Fibroblast of lung (primary cell): ENCODE measurements around the gene NOL3. TPM values are rescaled to one million over a fixed set of nuclear protein-coding genes. Genes with fewer than 3 reads are reported as not detected.

Source experiments
- DNase-seq, 2 donors: peaks; one replicate each; pipeline versions ENCODE4 v3.0.0 to v3.0.0-alpha.2; 2010; ENCODE audit warnings: low read depth in 2 of 2
- H2AFZ ChIP-seq: 2 replicates; pipeline ENCODE4 v1.5.1; 2012; ENCODE audit warnings: low read length, control low read depth, inconsistent platforms
- H3K27ac ChIP-seq: 2 replicates; pipeline ENCODE4 v1.5.1; 2011; ENCODE audit warnings: low read length, control low read depth; ENCODE audit not compliant: insufficient read depth
- H3K27me3 ChIP-seq: 2 replicates; pipeline ENCODE4 v1.5.1; 2011; ENCODE audit warnings: mild to moderate bottlenecking, low read length; ENCODE audit not compliant: control insufficient read depth, insufficient read depth
- H3K36me3 ChIP-seq: 2 replicates; pipeline ENCODE4 v1.5.1; 2011; ENCODE audit warnings: low read length; ENCODE audit not compliant: control insufficient read depth, insufficient read depth
- H3K4me1 ChIP-seq: 2 replicates; pipeline ENCODE4 v1.5.1; 2011; ENCODE audit warnings: low read length; ENCODE audit not compliant: control insufficient read depth, insufficient read depth; ENCODE audit errors: extremely low read depth
- H3K4me2 ChIP-seq: 2 replicates; pipeline ENCODE4 v1.5.1; 2011; ENCODE audit warnings: low read length, control low read depth; ENCODE audit not compliant: insufficient read depth; ENCODE audit errors: extremely low read depth
- H3K4me3 ChIP-seq, 4 experiments: fragments of 200-600 bp in 1 of 4; sonication (generic) in 1 of 4; replicated peaks in 1 of 4; 2 replicates each; pipeline ENCODE4 v1.5.1; 2011 to 2016; ENCODE audit warnings: low read length in 4 of 4, low read depth in 3 of 4, mild to moderate bottlenecking in 3 of 4, control low read depth in 2 of 4, inconsistent platforms in 1 of 4, mixed read lengths in 1 of 4; ENCODE audit not compliant: insufficient read depth in 1 of 4; ENCODE audit errors: control extremely low read depth in 1 of 4
- H3K79me2 ChIP-seq: 2 replicates; pipeline ENCODE4 v1.5.1; 2012; ENCODE audit warnings: mild to moderate bottlenecking, low read length, inconsistent platforms; ENCODE audit not compliant: control insufficient read depth, insufficient read depth
- H3K9ac ChIP-seq: 2 replicates; pipeline ENCODE4 v1.5.1; 2011; ENCODE audit warnings: mild to moderate bottlenecking, low read length, control low read depth; ENCODE audit not compliant: insufficient read depth
- H3K9me3 ChIP-seq: 2 replicates; pipeline ENCODE4 v1.5.1; 2012; ENCODE audit warnings: low read depth, low read length; ENCODE audit not compliant: control insufficient read depth, insufficient read depth
- H4K20me1 ChIP-seq: 2 replicates; pipeline ENCODE4 v1.5.1; 2011; ENCODE audit warnings: low read length; ENCODE audit not compliant: control insufficient read depth, insufficient read depth; ENCODE audit errors: extremely low read depth
- EZH2 ChIP-seq: IDR thresholded peaks from 2 replicates; pipeline ENCODE4 v1.5.1; 2012; ENCODE audit warnings: low read length, control low read depth, mild to moderate bottlenecking; ENCODE audit errors: missing control alignments
- polyA plus RNA-seq, 2 donors: library from polyadenylated mRNA; depleted of rRNA in 1 of 2; stranded (reverse) in 1 of 2; unstranded in 1 of 2; fragments of >200 nt; gene quantifications; 2 replicates each; pipeline ENCODE4 v1.2.1, GENCODE V29; 2011 to 2012; ENCODE audit warnings: missing spikeins in 1 of 2
- total RNA-seq: library from RNA; depleted of rRNA; stranded (reverse); fragments of >200 nt; gene quantifications from 2 replicates; pipeline ENCODE4 v1.2.1, GENCODE V29; 2014
- TF ChIP-seq, protein P1 (sequence below), 2 donors: IDR thresholded peaks in 1 of 2; conservative IDR thresholded peaks in 1 of 2; 1 replicate in 1 of 2; 2 replicates in 1 of 2; pipeline ENCODE4 v1.5.1; 2011 to 2012; ENCODE audit warnings: low read length in 2 of 2, control low read depth in 1 of 2, inconsistent platforms in 1 of 2, low read depth in 1 of 2, mild to moderate bottlenecking in 1 of 2

NOL3 gene
- total and polyA plus RNA-seq, 2 donors (not counting 1 experiment from before 2014, with no cell fraction given), result 8.0 to 23.3 TPM

DNA sequence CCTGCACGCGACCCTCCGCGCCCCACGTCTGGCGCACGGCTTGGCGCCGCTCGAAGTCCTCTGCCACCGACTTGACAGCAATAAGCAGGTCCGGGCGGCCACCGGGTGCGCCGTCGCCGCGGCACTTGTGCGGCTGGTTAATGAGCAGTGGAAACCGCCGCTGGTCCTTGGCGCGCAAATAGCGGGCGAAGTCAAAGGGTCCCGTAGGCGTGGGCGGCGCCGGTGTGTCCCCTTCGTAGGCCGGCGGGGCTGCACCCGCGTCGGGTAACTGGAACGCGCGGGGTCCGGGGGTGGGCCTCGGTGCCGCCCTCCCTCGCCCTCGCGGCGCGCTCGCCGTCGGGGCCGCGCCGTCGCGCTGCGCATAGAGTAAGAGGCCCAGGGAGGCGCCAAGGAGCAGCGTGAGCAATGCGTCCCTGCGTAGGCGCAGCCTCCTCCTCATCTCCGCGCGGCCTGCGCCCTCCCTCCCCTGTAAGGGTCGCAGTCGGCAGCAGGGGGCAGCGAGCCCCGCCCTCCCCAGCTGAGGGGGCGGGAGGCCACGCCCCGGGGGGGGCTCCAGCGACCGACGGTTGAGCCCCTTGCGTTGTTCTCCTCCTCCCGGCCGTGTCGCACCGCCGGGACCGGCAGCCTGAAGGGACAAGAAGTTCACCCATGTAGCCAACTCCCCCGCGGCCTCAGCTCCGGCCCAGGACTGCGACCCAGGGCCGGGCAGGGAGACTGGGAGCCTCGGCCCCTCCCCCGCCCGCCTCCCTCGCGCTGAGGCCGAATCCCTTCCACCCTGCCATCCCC lies 20.1 kb upstream of the NOL3 start:
- Histone ChIP-seq H3K27ac (peak overlapping the region; percentile 86), H3K9me3 (no peaks in the 10 kb centered on the region), H3K79me2 (no peaks in the 10 kb centered on the region), H3K4me1 (peaks cover 2% of the 10 kb centered on the region), H2AFZ (no peak overlapping the region), H3K4me2 (peak overlapping the region; percentile 79), H4K20me1 (no peaks in the 10 kb centered on the region), H3K4me3 (peak overlapping the region; percentile 53 to 78 (median 70)), H3K9ac (peak overlapping the region; percentile 95), H3K27me3 (no peaks in the 10 kb centered on the region), H3K36me3 (peaks cover 17% of the 10 kb centered on the region)
- peak; percentile 78 to 84 for DNase-seq
- no peak for TF ChIP-seq EZH2
- TF ChIP-seq, protein P1, sequence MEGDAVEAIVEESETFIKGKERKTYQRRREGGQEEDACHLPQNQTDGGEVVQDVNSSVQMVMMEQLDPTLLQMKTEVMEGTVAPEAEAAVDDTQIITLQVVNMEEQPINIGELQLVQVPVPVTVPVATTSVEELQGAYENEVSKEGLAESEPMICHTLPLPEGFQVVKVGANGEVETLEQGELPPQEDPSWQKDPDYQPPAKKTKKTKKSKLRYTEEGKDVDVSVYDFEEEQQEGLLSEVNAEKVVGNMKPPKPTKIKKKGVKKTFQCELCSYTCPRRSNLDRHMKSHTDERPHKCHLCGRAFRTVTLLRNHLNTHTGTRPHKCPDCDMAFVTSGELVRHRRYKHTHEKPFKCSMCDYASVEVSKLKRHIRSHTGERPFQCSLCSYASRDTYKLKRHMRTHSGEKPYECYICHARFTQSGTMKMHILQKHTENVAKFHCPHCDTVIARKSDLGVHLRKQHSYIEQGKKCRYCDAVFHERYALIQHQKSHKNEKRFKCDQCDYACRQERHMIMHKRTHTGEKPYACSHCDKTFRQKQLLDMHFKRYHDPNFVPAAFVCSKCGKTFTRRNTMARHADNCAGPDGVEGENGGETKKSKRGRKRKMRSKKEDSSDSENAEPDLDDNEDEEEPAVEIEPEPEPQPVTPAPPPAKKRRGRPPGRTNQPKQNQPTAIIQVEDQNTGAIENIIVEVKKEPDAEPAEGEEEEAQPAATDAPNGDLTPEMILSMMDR (conservative IDR thresholded peaks at IDR 0.05 in 1 of 2, IDR thresholded peaks at IDR 0.05 in 1 of 2; ENCODE audit: low read depth in 1 of 2, low read length in 2 of 2), result no peak

DNA sequence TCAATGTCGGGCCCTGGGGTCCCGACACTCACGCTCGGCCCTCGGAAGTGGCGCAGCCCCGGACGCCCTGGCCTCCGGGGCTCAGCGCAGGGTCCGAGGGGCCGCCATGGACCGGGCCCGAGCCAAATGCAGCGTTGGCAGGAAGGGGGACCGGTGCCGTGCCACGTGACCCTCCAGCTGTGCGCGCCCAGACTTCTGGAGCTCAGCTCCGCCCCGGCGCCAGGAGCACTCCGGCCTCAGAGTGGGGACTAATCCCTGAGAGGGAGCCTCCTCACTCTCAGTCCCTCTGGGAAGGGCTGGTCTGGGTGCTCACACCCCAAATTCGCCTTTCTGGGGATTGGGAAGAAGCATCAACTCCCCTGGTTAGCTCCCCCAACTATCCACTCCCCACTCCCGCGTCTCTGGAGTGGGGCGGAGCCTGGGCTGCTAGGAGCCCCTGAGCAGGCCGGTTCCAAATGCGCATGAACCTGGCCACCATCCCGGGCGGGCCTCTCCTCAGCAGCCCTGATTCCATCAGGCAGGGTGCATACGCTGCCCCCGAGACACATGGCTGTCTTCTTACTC lies 19.4 kb upstream of the NOL3 start, which contains the start of gene B3GNT9:
Gene B3GNT9, minus strand, starts transcription at position 166 of the 564 bp plus-strand sequence. CDS start 513 bp downstream, outside the sequence.
- Histone ChIP-seq H3K79me2 (no peaks in the 10 kb centered on the region), H4K20me1 (no peaks in the 10 kb centered on the region), H3K9me3 (no peaks in the 10 kb centered on the region), H3K4me1 (peaks cover 2% of the 10 kb centered on the region), H3K36me3 (peaks cover 16% of the 10 kb centered on the region), H2AFZ (peak within 1 kb of the TSS; percentile 81), H3K27ac (peak within 1 kb of the TSS; percentile 86), H3K27me3 (no peaks in the 10 kb centered on the region), H3K4me2 (peak within 1 kb of the TSS; percentile 79), H3K4me3 (peak within 1 kb of the TSS; percentile 53 to 78 (median 70)), H3K9ac (peak within 1 kb of the TSS; percentile 95)
- TF ChIP-seq, protein P1 (conservative IDR thresholded peaks at IDR 0.05 in 1 of 2, IDR thresholded peaks at IDR 0.05 in 1 of 2; ENCODE audit: low read depth in 1 of 2, low read length in 2 of 2), result no peak
- no peak for TF ChIP-seq EZH2
- DNase-seq, result peak; percentile 77 to 81

DNA sequence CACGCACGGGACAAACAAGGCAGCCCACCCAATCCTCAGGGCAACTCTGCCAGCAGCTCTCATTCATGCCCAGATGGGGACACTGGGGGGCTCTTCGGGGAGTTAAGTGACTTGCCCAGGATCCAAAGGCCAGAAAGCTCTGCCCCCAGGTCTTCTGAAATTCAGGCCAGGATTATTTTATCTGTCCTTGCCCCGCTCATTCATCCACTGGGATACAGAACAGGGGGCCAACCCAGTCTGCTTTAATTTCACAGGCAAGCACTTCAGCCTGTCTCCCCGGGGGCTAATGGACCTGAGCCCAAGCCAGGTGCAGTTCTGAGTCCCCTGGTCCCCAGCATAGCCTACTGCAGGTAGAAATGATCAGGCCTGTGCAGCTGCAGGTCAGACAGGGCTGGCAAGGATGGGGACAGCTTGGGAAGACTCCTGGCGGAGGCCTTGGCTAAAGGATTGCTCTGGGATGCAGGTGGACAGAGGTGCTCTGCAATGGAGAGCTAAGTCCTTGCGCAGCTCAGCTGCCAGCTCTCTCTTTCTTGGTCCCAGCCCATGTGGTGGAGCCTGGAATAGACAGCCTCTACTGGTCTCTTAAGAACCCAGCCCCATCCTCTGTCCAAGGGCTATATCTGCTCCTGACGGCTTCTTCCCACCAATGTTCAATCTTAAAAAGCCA lies 18.8 kb upstream of the NOL3 start:
- Histone ChIP-seq H3K27ac (peak overlapping the region; percentile 86), H3K9ac (peak overlapping the region; percentile 95), H3K27me3 (no peaks in the 10 kb centered on the region), H3K36me3 (peaks cover 14% of the 10 kb centered on the region), H3K9me3 (no peaks in the 10 kb centered on the region), H3K79me2 (no peaks in the 10 kb centered on the region), H3K4me2 (peak overlapping the region; percentile 79), H3K4me3 (peak overlapping the region in 2 of 4 experiments; percentile 68 to 78), H4K20me1 (no peaks in the 10 kb centered on the region), H3K4me1 (peaks cover 2% of the 10 kb centered on the region), H2AFZ (peak overlapping the region; percentile 2)
- TF ChIP-seq, protein P1 (conservative IDR thresholded peaks at IDR 0.05 in 1 of 2, IDR thresholded peaks at IDR 0.05 in 1 of 2; ENCODE audit: low read depth in 1 of 2, low read length in 2 of 2), result no peak
- no peak for TF ChIP-seq EZH2
- DNase-seq, result no peak
